WTC11 (cell line): ENCODE data around the gene ANKS6. TPM values are rescaled to one million over a fixed set of nuclear protein-coding genes. Genes with fewer than 3 reads are reported as not detected.

ENCODE experiments used
- ATAC-seq: fragments of 200-7000 bp; cut with Tn5 transposase; 2 replicates; pipeline ENCODE4 v1.10.0; 2021; ENCODE audit warnings: mild to moderate bottlenecking, moderate library complexity
- CTCF ChIA-PET: fragments of 300-600 bp; sonication (Branson Sonifier 250); formaldehyde crosslinking; loops from one replicate; lab custom pipeline; 2021; ENCODE audit warnings: antibody characterized with exemption; lab: Charles Lee
- POLR2A ChIA-PET: fragments of 350-600 bp; sonication (Branson Sonifier 250); formaldehyde crosslinking; loops from one replicate; lab custom pipeline; 2021; ENCODE audit warnings: antibody characterized with exemption; lab: Charles Lee
- DNase-seq: peaks from one replicate; pipeline ENCODE4 v3.0.0; 2021; ENCODE audit warnings: low spot score
- H3K27ac Mint-ChIP-seq: 2 replicates; pipeline ENCODE4 v1.8.0; 2021; ENCODE audit warnings: mixed read lengths
- H3K27me3 Mint-ChIP-seq: 2 replicates; pipeline ENCODE4 v1.8.0; 2021; ENCODE audit warnings: low read depth, mild to moderate bottlenecking, moderate library complexity, mixed read lengths
- H3K36me3 Mint-ChIP-seq: 2 replicates; pipeline ENCODE4 v1.8.0; 2021; ENCODE audit warnings: mixed read lengths
- H3K4me1 Mint-ChIP-seq: 2 replicates; pipeline ENCODE4 v1.8.0; 2022; ENCODE audit warnings: mixed read lengths
- H3K4me3 Mint-ChIP-seq: 2 replicates; pipeline ENCODE4 v1.8.0; 2021; ENCODE audit warnings: mild to moderate bottlenecking, moderate library complexity, mixed read lengths
- H3K9me3 Mint-ChIP-seq: 2 replicates; pipeline ENCODE4 v1.8.0; 2021; ENCODE audit warnings: mixed read lengths
- AFF4 ChIP-seq: sonication (generic); formaldehyde crosslinking; IDR thresholded peaks from 2 replicates; pipeline ENCODE4 v1.8.1; 2023; ENCODE audit warnings: mild to moderate bottlenecking, missing genetic modification reagents, borderline replicate concordance
- ARID4B ChIP-seq: sonication (generic); formaldehyde crosslinking; IDR thresholded peaks from 2 replicates; pipeline ENCODE4 v1.8.0; 2023; ENCODE audit warnings: missing genetic modification reagents, mild to moderate bottlenecking, borderline replicate concordance
- ATF1 ChIP-seq: sonication (generic); formaldehyde crosslinking; IDR thresholded peaks from 2 replicates; pipeline ENCODE4 v1.8.1; 2023; ENCODE audit warnings: mild to moderate bottlenecking, moderate library complexity, missing genetic modification reagents
- HMGA2 ChIP-seq: fragments of 250-450 bp; sonication (Bioruptor Pico); IDR thresholded peaks from 2 replicates; pipeline ENCODE4 v1.4.0; 2021; ENCODE audit warnings: mild to moderate bottlenecking, moderate library complexity
- IRF1 ChIP-seq: sonication (generic); formaldehyde crosslinking; IDR thresholded peaks from 2 replicates; pipeline ENCODE4 v1.8.0; 2023; ENCODE audit warnings: missing genetic modification reagents
- MLX ChIP-seq: sonication (generic); formaldehyde crosslinking; IDR thresholded peaks from 2 replicates; pipeline ENCODE4 v1.8.1; 2023; ENCODE audit warnings: mild to moderate bottlenecking, missing genetic modification reagents, moderate library complexity
- NFYB ChIP-seq: sonication (generic); formaldehyde crosslinking; conservative IDR thresholded peaks from 2 replicates; pipeline ENCODE4 v1.8.0; 2022; ENCODE audit warnings: low read depth, missing genetic modification reagents
- NR1H2 ChIP-seq: sonication (generic); formaldehyde crosslinking; IDR thresholded peaks from 2 replicates; pipeline ENCODE4 v1.9.0; 2021; ENCODE audit warnings: mild to moderate bottlenecking, moderate library complexity, missing genetic modification reagents
- PREB ChIP-seq: sonication (generic); formaldehyde crosslinking; IDR thresholded peaks from 2 replicates; pipeline ENCODE4 v1.8.1; 2022; ENCODE audit warnings: mild to moderate bottlenecking, missing genetic modification reagents, moderate library complexity, borderline replicate concordance
- RELA ChIP-seq: sonication (generic); formaldehyde crosslinking; IDR thresholded peaks from 2 replicates; pipeline ENCODE4 v1.8.1; 2022; ENCODE audit warnings: missing genetic modification reagents, mild to moderate bottlenecking, borderline replicate concordance
- SMAD4 ChIP-seq: sonication (generic); formaldehyde crosslinking; IDR thresholded peaks from 2 replicates; pipeline ENCODE4 v1.8.0; 2022; ENCODE audit warnings: mild to moderate bottlenecking, missing genetic modification reagents
- STAT6 ChIP-seq: sonication (generic); formaldehyde crosslinking; conservative IDR thresholded peaks from 2 replicates; pipeline ENCODE4 v1.8.1; 2023; ENCODE audit warnings: mild to moderate bottlenecking, low read depth, missing genetic modification reagents, moderate library complexity
- USF1 ChIP-seq: sonication (generic); formaldehyde crosslinking; IDR thresholded peaks from 2 replicates; pipeline ENCODE4 v1.8.0; 2022; ENCODE audit warnings: mild to moderate bottlenecking, missing genetic modification reagents
- ZNF138 ChIP-seq: sonication (generic); formaldehyde crosslinking; conservative IDR thresholded peaks from 2 replicates; pipeline ENCODE4 v1.8.1; 2022; ENCODE audit warnings: mild to moderate bottlenecking, moderate library complexity, missing genetic modification reagents
- ZNF219 ChIP-seq: sonication (generic); formaldehyde crosslinking; IDR thresholded peaks from 2 replicates; pipeline ENCODE4 v1.8.0; 2023; ENCODE audit warnings: missing genetic modification reagents, mild to moderate bottlenecking, borderline replicate concordance
- ZNF317 ChIP-seq: sonication (generic); formaldehyde crosslinking; IDR thresholded peaks from 2 replicates; pipeline ENCODE4 v1.8.1; 2023; ENCODE audit warnings: low read depth, mild to moderate bottlenecking, moderate library complexity, missing genetic modification reagents, borderline replicate concordance
- total RNA-seq: library from RNA; stranded (reverse); gene quantifications from 3 replicates; pipeline ENCODE4 v1.2.3, GENCODE V29; 2021

Gene ANKS6
- total RNA-seq, 1 experiment from 2014 or later, result 65.1 TPM

- POLR2A ChIA-PET, result no interaction called here
Measured at GRCh38 chr9:98801969-98802371, 5.6 kb upstream of the ANKS6 start.

More at GRCh38 chr9:98801969-98802371, 5.6 kb upstream of the ANKS6 start:
- H3K9me3 Mint-ChIP-seq, result peaks cover 11% of the 10 kb centered on the region
- peaks cover 19% of the 10 kb centered on the region for H3K4me1 Mint-ChIP-seq
- H3K4me3 Mint-ChIP-seq, result no peak overlapping the region
- CTCF ChIA-PET, result interaction anchor here (0.9 to 1.1 kb wide), 3 partner anchors 10 to 197 kb away, joined by 3 to 4 read pairs (median 3); no protein-coding TSS in a partner anchor
- H3K27ac Mint-ChIP-seq, result no peak overlapping the region
- no peak for ATAC-seq
- TF ChIP-seq IRF1 (CRISPR knock-in tag), result no peak
- TF ChIP-seq ARID4B (CRISPR knock-in tag), result no peak
- no peak for TF ChIP-seq MLX (CRISPR knock-in tag)
- no peak for TF ChIP-seq ZNF219
- TF ChIP-seq HMGA2 (CRISPR knock-in tag), result no peak
- TF ChIP-seq STAT6 (CRISPR knock-in tag), result no peak
- TF ChIP-seq AFF4 (CRISPR knock-in tag), result no peak
- TF ChIP-seq NR1H2 (CRISPR knock-in tag), result no peak
- TF ChIP-seq SMAD4, result no peak
- TF ChIP-seq ATF1 (CRISPR knock-in tag), result no peak
- no peak for TF ChIP-seq ZNF317 (CRISPR knock-in tag)
- no peak for TF ChIP-seq PREB
- no peak for TF ChIP-seq RELA (CRISPR knock-in tag)
- no peak for TF ChIP-seq ZNF138
- no peak for TF ChIP-seq USF1
- no peak for TF ChIP-seq NFYB (CRISPR knock-in tag)
- H3K36me3 Mint-ChIP-seq, result peaks cover 10% of the 10 kb centered on the region
- peaks cover 25% of the 10 kb centered on the region for H3K27me3 Mint-ChIP-seq
- no peak for DNase-seq
